Hepatocyte (in vitro differentiated cells): ENCODE results near the gene KCNN2.

Experiments used
- EZH2phosphoT487 ChIP-seq: fragments of 200-600 bp; sonication (generic); IDR thresholded peaks from one replicate; pipeline ENCODE4 v1.6.1; 2018; ENCODE audit warnings: antibody characterized with exemption, mild to moderate bottlenecking, low read depth, moderate library complexity; ENCODE audit not compliant: unreplicated experiment, severe bottlenecking
- TF ChIP-seq, protein P1 (sequence below): fragments of 200-600 bp; sonication (generic); IDR thresholded peaks from 2 replicates; pipeline ENCODE4 v1.5.1; 2016; ENCODE audit warnings: antibody characterized with exemption, mild to moderate bottlenecking; ENCODE audit not compliant: poor library complexity

DNA sequence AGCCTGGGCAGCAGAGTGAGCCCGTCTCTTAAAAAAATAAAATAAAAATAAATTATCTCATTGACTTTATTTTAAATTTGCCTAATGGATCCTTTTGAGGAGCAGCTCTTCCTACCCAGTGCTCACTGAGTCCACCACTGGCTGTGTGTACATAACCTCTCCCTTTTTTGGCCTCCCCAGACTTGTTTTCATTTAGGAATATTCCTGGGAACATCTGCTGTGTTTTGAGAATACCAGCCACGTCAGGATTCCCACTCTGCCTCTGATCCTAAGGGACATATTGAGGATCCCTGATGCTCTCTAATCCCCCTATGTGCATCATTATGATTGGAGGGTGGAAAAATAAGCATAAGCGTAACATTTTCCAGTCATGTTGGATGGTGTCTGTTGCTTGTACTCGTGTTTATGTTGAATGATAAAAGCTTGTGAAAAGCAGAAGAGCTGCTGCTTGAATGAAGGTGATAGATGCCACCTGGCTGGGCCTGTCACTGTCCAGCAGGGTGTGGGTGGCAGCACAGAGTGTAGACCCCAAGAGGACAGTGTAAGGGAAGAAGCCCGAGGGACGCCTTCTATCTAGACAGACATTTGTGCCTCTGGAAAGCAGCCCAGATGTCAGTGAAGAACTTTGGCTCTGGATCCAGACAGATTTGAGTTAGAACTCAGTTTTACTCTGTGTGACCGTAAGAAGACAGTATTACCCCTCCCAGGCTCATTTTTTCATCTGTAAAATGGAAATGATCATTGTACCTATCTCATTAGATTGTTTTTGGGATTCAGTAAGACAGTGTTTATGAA lies 15.4 kb downstream of the KCNN2 start:
- TF ChIP-seq, protein P1, sequence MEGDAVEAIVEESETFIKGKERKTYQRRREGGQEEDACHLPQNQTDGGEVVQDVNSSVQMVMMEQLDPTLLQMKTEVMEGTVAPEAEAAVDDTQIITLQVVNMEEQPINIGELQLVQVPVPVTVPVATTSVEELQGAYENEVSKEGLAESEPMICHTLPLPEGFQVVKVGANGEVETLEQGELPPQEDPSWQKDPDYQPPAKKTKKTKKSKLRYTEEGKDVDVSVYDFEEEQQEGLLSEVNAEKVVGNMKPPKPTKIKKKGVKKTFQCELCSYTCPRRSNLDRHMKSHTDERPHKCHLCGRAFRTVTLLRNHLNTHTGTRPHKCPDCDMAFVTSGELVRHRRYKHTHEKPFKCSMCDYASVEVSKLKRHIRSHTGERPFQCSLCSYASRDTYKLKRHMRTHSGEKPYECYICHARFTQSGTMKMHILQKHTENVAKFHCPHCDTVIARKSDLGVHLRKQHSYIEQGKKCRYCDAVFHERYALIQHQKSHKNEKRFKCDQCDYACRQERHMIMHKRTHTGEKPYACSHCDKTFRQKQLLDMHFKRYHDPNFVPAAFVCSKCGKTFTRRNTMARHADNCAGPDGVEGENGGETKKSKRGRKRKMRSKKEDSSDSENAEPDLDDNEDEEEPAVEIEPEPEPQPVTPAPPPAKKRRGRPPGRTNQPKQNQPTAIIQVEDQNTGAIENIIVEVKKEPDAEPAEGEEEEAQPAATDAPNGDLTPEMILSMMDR = no peak
- no peak for TF ChIP-seq EZH2phosphoT487
